Neural progenitor cell (in vitro differentiated cells): ENCODE data around the gene METTL8. TPM values are rescaled to one million over a fixed set of nuclear protein-coding genes. Genes with fewer than 3 reads are reported as not detected.

Experiments used
- DNase-seq: peaks from one replicate; pipeline ENCODE4 v3.0.0-alpha.2; 2016; ENCODE audit warnings: low spot score
- H2AFZ ChIP-seq: fragments of 200-600 bp; sonication (generic); replicated peaks from 2 replicates; pipeline ENCODE4 v1.6.1; 2016; ENCODE audit warnings: antibody characterized with exemption
- H3F3A ChIP-seq: fragments of 200-600 bp; sonication (generic); 2 replicates; pipeline ENCODE4 v1.6.1; 2016; ENCODE audit warnings: antibody characterized with exemption, low read depth
- H3K27ac ChIP-seq: fragments of 200-600 bp; sonication (generic); 2 replicates; pipeline ENCODE4 v1.5.1; 2016; ENCODE audit warnings: mild to moderate bottlenecking
- H3K27me3 ChIP-seq: fragments of 200-600 bp; sonication (generic); 2 replicates; pipeline ENCODE4 v1.6.1; 2016; ENCODE audit warnings: mild to moderate bottlenecking, moderate library complexity
- H3K36me3 ChIP-seq: fragments of 200-600 bp; sonication (generic); 2 replicates; pipeline ENCODE4 v1.5.1; 2016
- H3K4me1 ChIP-seq: fragments of 200-600 bp; sonication (generic); 2 replicates; pipeline ENCODE4 v1.6.1; 2016; ENCODE audit warnings: mixed run types
- H3K4me2 ChIP-seq: fragments of 200-600 bp; sonication (generic); 2 replicates; pipeline ENCODE4 v1.6.1; 2016
- H3K4me3 ChIP-seq: fragments of 200-600 bp; sonication (generic); 2 replicates; pipeline ENCODE4 v1.5.1; 2016
- H3K79me2 ChIP-seq: fragments of 200-600 bp; sonication (generic); 2 replicates; pipeline ENCODE4 v1.6.1; 2016; ENCODE audit warnings: low read depth
- H3K9ac ChIP-seq: fragments of 200-600 bp; sonication (generic); 2 replicates; pipeline ENCODE4 v1.6.1; 2016
- H3K9me3 ChIP-seq: fragments of 200-600 bp; sonication (generic); 2 replicates; pipeline ENCODE4 v1.5.1; 2016; ENCODE audit warnings: low read depth
- H4K20me1 ChIP-seq: fragments of 200-600 bp; sonication (generic); 2 replicates; pipeline ENCODE4 v1.6.1; 2016; ENCODE audit warnings: low read depth
- H3K27ac Mint-ChIP-seq: 3 replicates; pipeline ENCODE4 v1.8.0; 2021; ENCODE audit warnings: mixed read lengths
- H3K27me3 Mint-ChIP-seq: 2 replicates; pipeline ENCODE4 v1.8.0; 2022; ENCODE audit warnings: low read depth, mild to moderate bottlenecking, inconsistent platforms, moderate library complexity, mixed read lengths; ENCODE audit not compliant: insufficient read depth
- H3K36me3 Mint-ChIP-seq: 3 replicates; pipeline ENCODE4 v1.8.0; 2021; ENCODE audit warnings: mixed read lengths
- H3K4me1 Mint-ChIP-seq: 3 replicates; pipeline ENCODE4 v1.8.0; 2021; ENCODE audit warnings: mixed read lengths
- H3K4me3 Mint-ChIP-seq: 3 replicates; pipeline ENCODE4 v1.8.0; 2021; ENCODE audit warnings: mild to moderate bottlenecking, moderate library complexity, mixed read lengths
- H3K9me3 Mint-ChIP-seq: 3 replicates; pipeline ENCODE4 v1.8.0; 2020; ENCODE audit warnings: mixed read lengths
- CTCF ChIP-seq: fragments of 200-600 bp; sonication (generic); IDR thresholded peaks from 2 replicates; pipeline ENCODE4 v1.5.1; 2017; ENCODE audit warnings: antibody characterized with exemption, mild to moderate bottlenecking
- EZH2 ChIP-seq: fragments of 200-600 bp; sonication (generic); IDR thresholded peaks from 2 replicates; pipeline ENCODE4 v1.6.1; 2017; ENCODE audit warnings: antibody characterized with exemption, mild to moderate bottlenecking, moderate library complexity
- EZH2phosphoT487 ChIP-seq: fragments of 200-600 bp; sonication (generic); IDR thresholded peaks from 2 replicates; pipeline ENCODE4 v1.6.1; 2017; ENCODE audit warnings: antibody characterized with exemption
- total RNA-seq: library from RNA; depleted of rRNA; stranded (reverse); fragments of >200 nt; gene quantifications from 2 replicates; pipeline ENCODE4 v1.2.3, GENCODE V29; 2015; ENCODE audit warnings: low replicate concordance

METTL8 gene
- total RNA-seq, 1 donor from 2014 or later: 29.2 TPM

GRCh38 chr2:171447675-171448074 lies 13.9 kb upstream of the METTL8 start:
- Mint-ChIP-seq H3K4me3 (no peak overlapping the region), H3K4me1 (no peaks in the 10 kb centered on the region), H3K27me3 (peaks cover 2% of the 10 kb centered on the region), H3K36me3 (peaks cover 6% of the 10 kb centered on the region), H3K9me3 (no peaks in the 10 kb centered on the region), H3K27ac (no peak overlapping the region)
- Histone ChIP-seq H3K36me3 (peaks cover 28% of the 10 kb centered on the region), H3K9ac (no peak overlapping the region), H3K9me3 (no peaks in the 10 kb centered on the region), H3K27ac (no peak overlapping the region), H3F3A (peaks cover 3% of the 10 kb centered on the region), H4K20me1 (no peaks in the 10 kb centered on the region), H3K79me2 (no peaks in the 10 kb centered on the region), H3K4me1 (no peaks in the 10 kb centered on the region), H3K4me3 (no peak overlapping the region), H3K4me2 (no peak overlapping the region), H3K27me3 (no peaks in the 10 kb centered on the region), H2AFZ (no peak overlapping the region)
- TF ChIP-seq EZH2: no peak
- TF ChIP-seq CTCF: peak; percentile 27
- TF ChIP-seq EZH2phosphoT487: no peak
- no peak for DNase-seq

- H3K9ac ChIP-seq: no peak overlapping the region
- no peak overlapping the region for H3K27ac Mint-ChIP-seq
- TF ChIP-seq EZH2phosphoT487 (no peak), EZH2 (no peak), CTCF (no peak)
- H3K36me3 ChIP-seq: peaks cover 9% of the 10 kb centered on the region
- H3K4me1 ChIP-seq: no peaks in the 10 kb centered on the region
- no peaks in the 10 kb centered on the region for H3K4me1 Mint-ChIP-seq
- no peaks in the 10 kb centered on the region for H3K9me3 ChIP-seq
- peaks cover 24% of the 10 kb centered on the region for H3K79me2 ChIP-seq
- no peaks in the 10 kb centered on the region for H4K20me1 ChIP-seq
- H3K36me3 Mint-ChIP-seq: peaks cover 42% of the 10 kb centered on the region
- no peaks in the 10 kb centered on the region for H3K27me3 ChIP-seq
- no peaks in the 10 kb centered on the region for H3F3A ChIP-seq
- H3K9me3 Mint-ChIP-seq: no peaks in the 10 kb centered on the region
- H3K4me3 Mint-ChIP-seq: no peak overlapping the region
- no peaks in the 10 kb centered on the region for H3K27me3 Mint-ChIP-seq
- H3K4me2 ChIP-seq: no peak overlapping the region
- H3K27ac ChIP-seq: no peak overlapping the region
- H2AFZ ChIP-seq: no peak overlapping the region
- no peak for DNase-seq
- H3K4me3 ChIP-seq: no peak overlapping the region
Measured at GRCh38 chr2:171441470-171441869, 7.7 kb upstream of the METTL8 start.

- Histone ChIP-seq H3F3A (peaks cover 24% of the 10 kb centered on the region), H3K4me2 (no peak overlapping the region), H4K20me1 (no peaks in the 10 kb centered on the region), H3K9ac (no peak overlapping the region), H3K9me3 (no peaks in the 10 kb centered on the region), H3K27ac (no peak overlapping the region), H3K36me3 (peaks cover 19% of the 10 kb centered on the region), H3K27me3 (no peaks in the 10 kb centered on the region), H3K4me1 (peaks cover 20% of the 10 kb centered on the region), H2AFZ (no peak overlapping the region), H3K4me3 (peak overlapping the region; percentile 0), H3K79me2 (peaks cover 63% of the 10 kb centered on the region)
- no peaks in the 10 kb centered on the region for H3K27me3 Mint-ChIP-seq
- H3K27ac Mint-ChIP-seq: no peak overlapping the region
- TF ChIP-seq EZH2phosphoT487 (no peak), EZH2 (no peak), CTCF (no peak)
- no peak for DNase-seq
- no peak overlapping the region for H3K4me3 Mint-ChIP-seq
- H3K36me3 Mint-ChIP-seq: peaks cover 40% of the 10 kb centered on the region
- no peaks in the 10 kb centered on the region for H3K9me3 Mint-ChIP-seq
- H3K4me1 Mint-ChIP-seq: peaks cover 19% of the 10 kb centered on the region
Measured at GRCh38 chr2:171436307-171436706, 2.5 kb upstream of the METTL8 start.
